CD4-positive, alpha-beta T cell treated with Interleukin-6 at 100 ng/mL for 8 hours (primary cell): ENCODE results near the gene IL21R.
"Not testable (repeated sequence)": the region's sequence is repeated elsewhere in the genome, so short reads cannot be mapped to it uniquely, and the experiment has no call there.

Experiments used
- DNase-seq: peaks from one replicate; pipeline ENCODE4 v3.0.0-alpha.2; 2020; ENCODE audit warnings: mixed read lengths, low spot score

IL21R gene

DNA sequence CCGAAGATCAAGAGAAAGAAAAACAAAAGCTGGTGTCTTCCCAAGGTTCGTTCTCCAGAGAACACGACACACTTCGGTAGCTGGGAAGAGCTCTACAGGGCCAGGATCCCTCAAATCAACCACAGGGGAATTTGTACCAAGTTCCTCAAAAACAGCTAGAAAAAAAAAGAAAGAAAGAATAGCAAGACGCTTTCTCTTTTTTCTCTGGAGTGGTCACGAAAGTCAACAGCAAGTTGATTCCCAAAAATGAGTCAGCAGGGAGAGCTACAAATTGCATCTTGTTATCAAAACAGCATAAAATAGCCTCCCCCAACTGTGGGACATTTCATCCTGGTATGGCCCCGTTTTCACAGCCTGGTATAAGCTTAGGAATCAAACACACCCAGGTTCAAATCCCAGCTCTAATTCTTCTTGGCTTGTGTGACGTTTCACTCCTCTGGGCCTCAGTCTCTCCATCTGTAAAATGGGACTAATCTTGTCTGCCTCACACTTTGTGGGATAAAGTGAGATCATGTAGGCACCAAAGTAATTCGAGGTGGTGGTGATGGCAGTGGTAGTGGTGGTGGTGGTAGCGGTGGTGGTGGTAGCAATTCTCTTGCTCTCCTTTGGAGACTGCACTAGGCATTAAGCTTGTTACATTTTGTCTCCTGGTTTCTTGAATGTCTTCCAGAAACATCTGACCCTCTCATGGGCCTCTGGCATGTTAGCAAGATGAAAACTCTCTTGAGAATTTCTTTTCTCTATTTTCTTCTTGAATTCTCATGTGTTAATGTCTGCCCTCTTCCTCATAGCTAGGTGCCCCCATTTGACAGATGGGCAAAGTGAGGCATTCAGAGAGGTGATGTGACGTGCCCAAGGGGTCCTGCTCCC lies 988 bp upstream of the IL21R start:
- DNase-seq: no peak

DNA sequence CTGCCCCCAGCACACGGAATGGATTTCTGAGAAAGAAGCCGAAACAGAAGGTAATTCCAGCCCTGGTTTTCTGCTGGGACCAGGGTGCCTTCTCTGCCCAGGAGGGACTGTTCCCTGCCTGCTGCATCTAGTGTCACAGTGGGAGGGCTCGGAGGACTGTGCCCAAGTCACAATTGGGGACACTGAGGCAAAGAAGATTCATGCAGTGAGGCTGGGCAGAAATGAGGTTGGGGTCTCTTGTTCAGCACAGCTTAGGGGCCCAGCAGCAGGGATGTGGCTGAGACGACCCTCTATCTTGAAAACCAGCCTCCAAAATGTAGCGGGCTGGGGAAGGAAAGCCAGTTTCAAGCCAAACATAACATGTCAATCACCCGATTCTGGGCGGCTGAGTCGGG lies 592 bp downstream of the IL21R start:
- no peak for DNase-seq

- DNase-seq: no peak
Observed at GRCh38 chr16:27402964-27403600, 1.1 kb downstream of the IL21R start.

DNA sequence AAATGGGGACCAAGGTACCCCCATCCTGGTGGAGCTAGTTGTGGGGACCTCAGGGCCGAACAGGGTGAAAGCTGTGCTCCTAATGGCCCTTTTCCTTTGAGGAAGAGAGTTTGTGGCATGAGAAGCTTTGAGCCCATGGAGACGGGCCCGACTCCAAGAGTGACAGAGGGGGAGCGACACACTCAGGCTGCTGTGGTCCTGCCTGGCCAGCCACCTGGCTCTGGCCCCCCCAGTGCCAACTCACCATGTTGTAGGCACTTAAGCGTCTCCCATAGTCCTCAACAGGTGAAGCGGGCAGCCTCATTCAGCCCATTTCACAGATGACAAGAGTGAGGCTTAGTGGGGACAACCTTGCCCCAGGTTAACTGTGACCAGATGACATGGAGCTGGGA lies 1.6 kb downstream of the IL21R start:
- DNase-seq: no peak

- no peak for DNase-seq
Observed at GRCh38 chr16:27404163-27404823, 2.3 kb downstream of the IL21R start.

- DNase-seq: no peak
Observed at GRCh38 chr16:27405546-27406451, 3.8 kb downstream of the IL21R start.

GRCh38 chr16:27406511-27407128 lies 4.6 kb downstream of the IL21R start:
- no peak for DNase-seq

- DNase-seq: no peak
Observed at GRCh38 chr16:27407133-27407532, 5.2 kb downstream of the IL21R start.

DNA sequence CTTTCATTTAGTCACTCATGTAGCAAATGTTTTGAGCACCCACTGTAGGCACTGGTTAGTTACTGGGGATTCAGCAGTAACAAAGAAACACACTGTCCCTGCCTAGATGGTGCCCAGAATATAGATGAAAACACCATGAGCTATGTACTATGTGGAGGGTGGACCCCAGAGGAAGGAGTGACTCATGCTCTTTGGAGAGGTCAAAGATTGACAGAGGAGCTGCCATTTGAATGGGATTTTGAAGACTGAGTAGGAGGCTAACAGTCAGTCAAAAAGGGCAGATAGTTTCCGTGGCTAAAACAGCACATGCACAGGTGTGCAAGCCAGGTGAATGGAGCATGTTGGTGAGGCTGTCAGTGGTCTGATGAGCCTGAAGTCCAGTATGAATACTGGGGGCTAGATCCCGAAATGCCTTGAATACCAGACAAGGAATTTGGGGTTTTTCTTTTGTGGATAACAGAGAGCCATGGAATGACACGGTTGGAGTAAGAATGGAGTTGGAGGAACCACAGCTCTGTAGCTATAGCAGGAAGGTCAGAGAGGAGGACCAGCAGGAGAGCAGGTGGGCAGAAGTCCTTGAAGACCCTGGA lies 6.1 kb downstream of the IL21R start:
- no peak for DNase-seq

DNA sequence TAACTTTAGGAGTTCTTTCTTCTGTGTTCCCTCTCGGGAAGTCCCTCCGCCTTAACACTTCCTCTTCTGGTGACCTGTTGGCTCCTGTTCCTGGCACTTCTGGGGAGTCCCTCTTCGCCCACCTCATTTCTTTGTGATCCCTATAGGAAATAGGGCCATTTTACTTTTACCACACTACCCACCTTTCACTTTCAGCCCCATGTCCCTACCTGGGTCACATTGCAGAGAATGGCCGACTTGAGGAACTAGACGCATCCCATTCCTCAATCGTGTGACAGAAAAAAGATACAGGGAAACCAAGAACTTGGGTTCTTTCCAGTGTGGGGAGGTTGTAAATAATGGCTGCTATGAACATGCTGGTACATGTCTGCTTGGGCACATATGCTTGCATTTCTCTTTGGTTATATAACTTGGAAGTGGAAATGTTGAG lies 6.6 kb downstream of the IL21R start:
- DNase-seq: no peak

DNA sequence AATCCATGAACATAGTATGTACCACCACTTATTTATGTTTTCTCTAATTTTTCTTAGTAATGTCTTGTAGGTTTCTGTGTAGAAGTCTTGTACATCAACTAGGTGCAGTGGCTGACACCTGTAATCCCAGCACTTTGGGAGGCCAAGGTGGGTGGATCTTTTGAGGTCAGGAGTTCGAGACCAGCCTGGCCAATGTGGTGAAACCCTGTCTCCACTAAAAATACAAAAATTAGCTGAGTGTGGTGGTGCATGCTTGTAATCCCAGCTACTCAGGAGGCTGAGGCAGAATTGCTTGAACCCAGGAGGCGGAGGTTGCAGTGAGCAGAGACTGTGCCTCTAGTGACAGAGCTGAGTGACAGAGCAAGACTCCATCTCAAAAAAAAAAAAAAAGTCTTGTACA lies 8.0 kb downstream of the IL21R start:
- DNase-seq: not testable (repeated sequence)

GRCh38 chr16:27410761-27411160 lies 8.8 kb downstream of the IL21R start:
- DNase-seq: no peak

GRCh38 chr16:27413956-27414355 lies 12.0 kb downstream of the IL21R start:
- no peak for DNase-seq

- DNase-seq: no peak
Observed at GRCh38 chr16:27414788-27415431, 12.9 kb downstream of the IL21R start.

- DNase-seq: no peak
Observed at GRCh38 chr16:27417047-27417671, 15.2 kb downstream of the IL21R start.

DNA sequence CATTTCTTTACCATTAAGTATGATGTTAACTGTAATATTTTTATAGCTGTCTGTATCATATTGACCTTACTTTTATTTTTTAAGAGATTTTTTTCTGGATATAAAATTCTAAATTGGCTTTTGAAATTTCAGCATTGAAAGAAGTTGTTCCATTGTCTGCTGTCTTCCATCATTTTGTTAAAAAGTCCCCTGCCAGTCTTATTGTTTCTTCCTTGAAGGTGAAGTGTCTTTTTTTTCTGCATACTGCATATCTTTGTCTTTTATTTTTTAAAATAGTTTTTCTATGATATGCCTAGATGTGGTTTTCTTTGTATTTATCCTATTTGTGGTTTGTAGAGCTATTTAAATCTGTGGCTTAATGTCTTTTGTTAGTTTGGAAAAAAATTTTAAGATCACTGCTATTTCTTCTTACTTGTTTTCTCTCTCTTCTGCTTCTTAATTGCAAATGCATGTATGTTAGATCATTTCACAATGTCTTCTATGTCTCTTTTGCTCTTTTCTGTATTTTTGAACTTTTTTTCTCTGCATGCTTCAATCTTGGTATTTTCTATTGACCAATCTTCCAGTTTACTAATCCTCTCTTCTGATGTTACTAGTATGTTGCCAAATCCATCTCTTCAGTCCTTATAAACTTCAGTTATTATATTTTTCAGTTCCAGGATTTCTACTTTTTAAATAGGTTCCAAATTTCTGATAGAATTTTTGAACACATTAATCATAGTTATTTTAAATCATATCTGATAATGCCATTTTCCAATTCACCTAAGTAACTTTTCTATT lies 20.2 kb downstream of the IL21R start:
- no peak for DNase-seq

GRCh38 chr16:27424772-27425498 lies 23.0 kb downstream of the IL21R start:
- DNase-seq: no peak

GRCh38 chr16:27425961-27426360 lies 24.0 kb downstream of the IL21R start:
- no peak for DNase-seq
